Loucy (cell line): Measurements from ENCODE around the gene ADAMTS14.

Experiments used
- H2AFZ ChIP-seq: fragments of 200-600 bp; sonication (generic); 2 replicates; pipeline ENCODE4 v1.6.0; 2016; ENCODE audit warnings: antibody characterized with exemption, mild to moderate bottlenecking, low read length, moderate library complexity
- H3F3A ChIP-seq: fragments of 200-600 bp; 2 replicates; pipeline ENCODE4 v1.6.0; 2016; ENCODE audit warnings: antibody characterized with exemption, low read depth, mild to moderate bottlenecking
- H3K27me3 ChIP-seq: fragments of 200-600 bp; sonication (generic); 2 replicates; pipeline ENCODE4 v1.6.1; 2014; ENCODE audit warnings: low read length, mild to moderate bottlenecking; ENCODE audit not compliant: insufficient read depth, poor library complexity, severe bottlenecking
- H3K36me3 ChIP-seq: fragments of 200-600 bp; sonication (generic); 2 replicates; pipeline ENCODE4 v1.6.1; 2016; ENCODE audit warnings: low read length; ENCODE audit not compliant: insufficient read depth
- H3K4me1 ChIP-seq: fragments of 200-600 bp; sonication (generic); 2 replicates; pipeline ENCODE4 v1.5.1; 2014; ENCODE audit warnings: low read length, mild to moderate bottlenecking; ENCODE audit not compliant: insufficient read depth, poor library complexity, severe bottlenecking
- H3K4me2 ChIP-seq: fragments of 200-600 bp; sonication (generic); 2 replicates; pipeline ENCODE4 v1.6.0; 2014; ENCODE audit warnings: antibody characterized with exemption, low read length, low read depth, mild to moderate bottlenecking; ENCODE audit not compliant: poor library complexity, severe bottlenecking
- H3K4me3 ChIP-seq: fragments of 200-600 bp; sonication (generic); 2 replicates; pipeline ENCODE4 v1.5.1; 2014; ENCODE audit warnings: low read length, mild to moderate bottlenecking, mixed read lengths; ENCODE audit not compliant: poor library complexity, severe bottlenecking
- H3K79me2 ChIP-seq: fragments of 200-600 bp; sonication (generic); 2 replicates; pipeline ENCODE4 v1.6.1; 2014; ENCODE audit warnings: low read length; ENCODE audit not compliant: insufficient read depth
- H3K9ac ChIP-seq: fragments of 200-600 bp; sonication (generic); 2 replicates; pipeline ENCODE4 v1.6.0; 2014; ENCODE audit warnings: mild to moderate bottlenecking, low read depth, low read length, moderate library complexity; ENCODE audit not compliant: poor library complexity, severe bottlenecking
- H3K9me2 ChIP-seq: fragments of 200-600 bp; sonication (generic); replicated peaks from 2 replicates; pipeline ENCODE4 v1.6.1; 2016; ENCODE audit warnings: low read depth, low read length, mixed read lengths
- H3K9me3 ChIP-seq: fragments of 200-600 bp; sonication (generic); 2 replicates; pipeline ENCODE4 v1.6.1; 2014; ENCODE audit warnings: mild to moderate bottlenecking, antibody characterized with exemption, low read length, low read depth; ENCODE audit not compliant: insufficient read depth
- H4K20me1 ChIP-seq: fragments of 200-600 bp; sonication (generic); 2 replicates; pipeline ENCODE4 v1.6.0; 2014; ENCODE audit warnings: antibody characterized with exemption, low read length, mild to moderate bottlenecking; ENCODE audit not compliant: insufficient read depth, poor library complexity, severe bottlenecking
- EZH2phosphoT487 ChIP-seq: fragments of 200-600 bp; IDR thresholded peaks from 2 replicates; pipeline ENCODE4 v1.6.1; 2018; ENCODE audit warnings: antibody characterized with exemption, mild to moderate bottlenecking, moderate library complexity, borderline replicate concordance
- TF ChIP-seq, protein P1 (sequence below): fragments of 200-600 bp; sonication (generic); conservative IDR thresholded peaks from 2 replicates; pipeline ENCODE4 v1.5.1; 2014; ENCODE audit warnings: mild to moderate bottlenecking, antibody characterized with exemption, low read length

The ADAMTS14 gene

DNA sequence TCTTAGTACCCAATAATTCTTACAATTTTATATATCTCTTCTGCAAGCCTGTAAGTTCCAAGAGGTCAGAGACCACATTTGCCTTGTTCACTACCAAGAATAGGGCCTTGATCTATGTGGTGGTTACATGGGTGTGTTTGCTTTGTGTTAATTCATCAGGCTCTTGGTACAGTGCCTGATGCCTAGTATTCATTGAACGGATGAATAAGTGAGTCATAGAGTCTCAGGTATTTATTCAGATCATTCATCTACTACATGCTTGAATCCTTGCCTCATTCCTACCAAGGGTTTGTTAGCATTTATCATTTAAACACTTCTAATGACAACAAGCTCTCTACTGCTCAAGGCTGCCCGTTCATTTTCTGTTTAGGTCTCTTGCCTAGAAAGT lies 132.1 kb downstream of the ADAMTS14 start:
- Histone ChIP-seq H3K36me3 (no peaks in the 10 kb centered on the region), H2AFZ (no peak overlapping the region), H3F3A (0 out of 2 replicates have a peak, but pooled peaks cover 3% of the 10 kb centered on the region), H3K4me3 (no peak overlapping the region), H3K4me2 (no peak overlapping the region), H3K4me1 (peaks cover 30% of the 10 kb centered on the region), H3K27me3 (no peaks in the 10 kb centered on the region), H4K20me1 (no peaks in the 10 kb centered on the region), H3K79me2 (no peaks in the 10 kb centered on the region), H3K9ac (no peak overlapping the region), H3K9me3 (no peaks in the 10 kb centered on the region), H3K9me2 (no peaks in the 10 kb centered on the region)
- TF ChIP-seq EZH2phosphoT487, result no peak
- TF ChIP-seq, protein P1, sequence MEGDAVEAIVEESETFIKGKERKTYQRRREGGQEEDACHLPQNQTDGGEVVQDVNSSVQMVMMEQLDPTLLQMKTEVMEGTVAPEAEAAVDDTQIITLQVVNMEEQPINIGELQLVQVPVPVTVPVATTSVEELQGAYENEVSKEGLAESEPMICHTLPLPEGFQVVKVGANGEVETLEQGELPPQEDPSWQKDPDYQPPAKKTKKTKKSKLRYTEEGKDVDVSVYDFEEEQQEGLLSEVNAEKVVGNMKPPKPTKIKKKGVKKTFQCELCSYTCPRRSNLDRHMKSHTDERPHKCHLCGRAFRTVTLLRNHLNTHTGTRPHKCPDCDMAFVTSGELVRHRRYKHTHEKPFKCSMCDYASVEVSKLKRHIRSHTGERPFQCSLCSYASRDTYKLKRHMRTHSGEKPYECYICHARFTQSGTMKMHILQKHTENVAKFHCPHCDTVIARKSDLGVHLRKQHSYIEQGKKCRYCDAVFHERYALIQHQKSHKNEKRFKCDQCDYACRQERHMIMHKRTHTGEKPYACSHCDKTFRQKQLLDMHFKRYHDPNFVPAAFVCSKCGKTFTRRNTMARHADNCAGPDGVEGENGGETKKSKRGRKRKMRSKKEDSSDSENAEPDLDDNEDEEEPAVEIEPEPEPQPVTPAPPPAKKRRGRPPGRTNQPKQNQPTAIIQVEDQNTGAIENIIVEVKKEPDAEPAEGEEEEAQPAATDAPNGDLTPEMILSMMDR, result no peak

DNA sequence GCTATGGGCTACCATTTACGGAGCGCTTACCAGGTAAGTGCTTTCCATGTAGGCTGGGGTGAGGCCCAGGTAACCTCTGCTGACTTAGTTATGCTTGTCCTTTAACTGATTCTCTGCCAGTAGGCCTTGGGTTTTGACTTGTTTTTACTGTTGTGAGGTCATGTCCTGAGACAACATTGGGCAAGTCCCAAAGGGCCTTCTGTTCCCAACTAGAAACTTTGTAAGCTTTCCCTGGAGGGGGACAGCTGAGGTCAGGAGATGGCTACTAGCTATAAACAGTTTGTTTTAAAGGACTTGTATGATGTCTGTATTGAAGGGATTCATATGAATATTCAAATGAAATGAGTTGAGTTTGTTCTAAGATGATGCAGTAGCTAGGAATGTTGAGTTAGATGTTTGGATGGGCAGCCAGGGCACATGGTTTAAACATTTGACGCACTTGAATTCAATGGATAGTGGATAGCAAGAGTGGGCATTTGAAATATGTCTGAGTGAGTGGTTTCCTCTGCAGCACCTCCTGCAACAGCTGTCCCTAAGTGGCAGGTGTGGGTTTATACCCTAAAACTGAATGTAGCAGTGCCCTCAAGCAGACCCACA lies 133.4 kb downstream of the ADAMTS14 start:
- no peaks in the 10 kb centered on the region for H3K79me2 ChIP-seq
- no peak overlapping the region for H3K9ac ChIP-seq
- no peak overlapping the region for H2AFZ ChIP-seq
- H3K9me3 ChIP-seq, result no peaks in the 10 kb centered on the region
- TF ChIP-seq, protein P1, result no peak
- no peak for TF ChIP-seq EZH2phosphoT487
- no peaks in the 10 kb centered on the region for H3K27me3 ChIP-seq
- no peaks in the 10 kb centered on the region for H3K36me3 ChIP-seq
- H3K4me2 ChIP-seq, result no peak overlapping the region
- peaks cover 32% of the 10 kb centered on the region for H3K4me1 ChIP-seq
- H3F3A ChIP-seq, result 0 out of 2 replicates have a peak, but pooled peaks cover 3% of the 10 kb centered on the region
- no peaks in the 10 kb centered on the region for H4K20me1 ChIP-seq
- no peak overlapping the region for H3K4me3 ChIP-seq
- no peaks in the 10 kb centered on the region for H3K9me2 ChIP-seq

DNA sequence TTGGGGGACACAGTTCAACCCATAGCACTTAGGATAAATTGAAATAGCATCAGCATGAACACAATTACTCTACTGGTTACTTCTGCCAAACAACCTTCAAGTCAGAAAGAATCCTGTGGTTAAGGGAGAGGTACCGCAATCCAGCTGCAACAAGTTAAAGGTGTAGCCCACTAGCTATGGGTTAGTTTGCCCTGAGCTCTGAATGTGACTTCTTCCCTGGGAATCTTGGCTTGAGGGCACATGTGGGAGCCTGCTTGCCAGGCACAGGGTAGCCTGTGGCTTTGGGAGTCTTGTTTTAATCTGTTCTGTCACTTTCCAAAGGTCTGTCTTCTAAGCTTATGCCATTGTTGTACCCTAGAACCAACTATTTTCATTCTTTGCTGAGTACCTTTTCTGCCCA lies 134.5 kb downstream of the ADAMTS14 start:
- H3F3A ChIP-seq, result 0 out of 2 replicates have a peak, but pooled peaks cover 1% of the 10 kb centered on the region
- no peaks in the 10 kb centered on the region for H3K36me3 ChIP-seq
- peaks cover 32% of the 10 kb centered on the region for H3K4me1 ChIP-seq
- no peak overlapping the region for H2AFZ ChIP-seq
- peak overlapping the region; percentile 40 for H3K4me2 ChIP-seq
- H3K9me3 ChIP-seq, result no peaks in the 10 kb centered on the region
- no peaks in the 10 kb centered on the region for H3K27me3 ChIP-seq
- H3K79me2 ChIP-seq, result no peaks in the 10 kb centered on the region
- H3K4me3 ChIP-seq, result no peak overlapping the region
- H3K9ac ChIP-seq, result no peak overlapping the region
- H3K9me2 ChIP-seq, result no peaks in the 10 kb centered on the region
- TF ChIP-seq EZH2phosphoT487, result no peak
- TF ChIP-seq, protein P1, result no peak
- H4K20me1 ChIP-seq, result no peaks in the 10 kb centered on the region
